ENCODE measurements around the gene GBP3. TPM values are rescaled to one million over a fixed set of nuclear protein-coding genes. Genes with fewer than 3 reads are reported as not detected.
"Not testable (repeated sequence)": the region's sequence is repeated elsewhere in the genome, so short reads cannot be mapped to it uniquely, and the experiment has no call there.

The GBP3 gene
- total RNA-seq, 1 donor from 2014 or later: 28.5 TPM

DNA sequence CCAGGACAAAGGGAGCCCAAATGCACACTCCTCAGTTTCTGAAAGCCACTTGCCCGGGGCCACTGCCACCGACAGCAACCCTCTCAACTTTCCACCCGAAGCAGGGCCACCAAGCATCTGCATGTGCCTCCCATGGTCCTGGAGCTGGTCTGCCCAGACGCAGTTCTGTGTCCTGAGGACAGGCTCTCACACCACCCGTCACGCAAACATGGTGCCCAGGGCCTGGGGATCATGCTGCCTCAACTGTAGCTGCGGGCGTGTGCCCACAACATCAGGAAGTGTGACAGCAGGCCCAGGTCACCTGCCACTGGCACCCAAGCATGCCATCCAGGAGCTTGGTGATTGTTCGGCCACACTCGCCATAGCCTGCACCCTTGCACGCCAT lies 28.0 kb upstream of the GBP3 start:
- intact Hi-C loops (cut with DNase I): no loop called here
- H3K36me3 ChIP-seq: peaks cover 35 to 40% of the 10 kb centered on the region in 2 donors
- H3K27me3 ChIP-seq: no peaks in the 10 kb centered on the region
- H3K9me3 ChIP-seq: no peaks in the 10 kb centered on the region
- no peak overlapping the region for H3K4me3 ChIP-seq
- no peak overlapping the region for H3K27ac ChIP-seq
- H3K4me1 ChIP-seq: no peaks in the 10 kb centered on the region
- TF ChIP-seq, protein P1, sequence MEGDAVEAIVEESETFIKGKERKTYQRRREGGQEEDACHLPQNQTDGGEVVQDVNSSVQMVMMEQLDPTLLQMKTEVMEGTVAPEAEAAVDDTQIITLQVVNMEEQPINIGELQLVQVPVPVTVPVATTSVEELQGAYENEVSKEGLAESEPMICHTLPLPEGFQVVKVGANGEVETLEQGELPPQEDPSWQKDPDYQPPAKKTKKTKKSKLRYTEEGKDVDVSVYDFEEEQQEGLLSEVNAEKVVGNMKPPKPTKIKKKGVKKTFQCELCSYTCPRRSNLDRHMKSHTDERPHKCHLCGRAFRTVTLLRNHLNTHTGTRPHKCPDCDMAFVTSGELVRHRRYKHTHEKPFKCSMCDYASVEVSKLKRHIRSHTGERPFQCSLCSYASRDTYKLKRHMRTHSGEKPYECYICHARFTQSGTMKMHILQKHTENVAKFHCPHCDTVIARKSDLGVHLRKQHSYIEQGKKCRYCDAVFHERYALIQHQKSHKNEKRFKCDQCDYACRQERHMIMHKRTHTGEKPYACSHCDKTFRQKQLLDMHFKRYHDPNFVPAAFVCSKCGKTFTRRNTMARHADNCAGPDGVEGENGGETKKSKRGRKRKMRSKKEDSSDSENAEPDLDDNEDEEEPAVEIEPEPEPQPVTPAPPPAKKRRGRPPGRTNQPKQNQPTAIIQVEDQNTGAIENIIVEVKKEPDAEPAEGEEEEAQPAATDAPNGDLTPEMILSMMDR (IDR thresholded peaks at IDR 0.05): no peak
- no peak for DNase-seq (ENCODE audit: low spot score in 2 of 2)

DNA sequence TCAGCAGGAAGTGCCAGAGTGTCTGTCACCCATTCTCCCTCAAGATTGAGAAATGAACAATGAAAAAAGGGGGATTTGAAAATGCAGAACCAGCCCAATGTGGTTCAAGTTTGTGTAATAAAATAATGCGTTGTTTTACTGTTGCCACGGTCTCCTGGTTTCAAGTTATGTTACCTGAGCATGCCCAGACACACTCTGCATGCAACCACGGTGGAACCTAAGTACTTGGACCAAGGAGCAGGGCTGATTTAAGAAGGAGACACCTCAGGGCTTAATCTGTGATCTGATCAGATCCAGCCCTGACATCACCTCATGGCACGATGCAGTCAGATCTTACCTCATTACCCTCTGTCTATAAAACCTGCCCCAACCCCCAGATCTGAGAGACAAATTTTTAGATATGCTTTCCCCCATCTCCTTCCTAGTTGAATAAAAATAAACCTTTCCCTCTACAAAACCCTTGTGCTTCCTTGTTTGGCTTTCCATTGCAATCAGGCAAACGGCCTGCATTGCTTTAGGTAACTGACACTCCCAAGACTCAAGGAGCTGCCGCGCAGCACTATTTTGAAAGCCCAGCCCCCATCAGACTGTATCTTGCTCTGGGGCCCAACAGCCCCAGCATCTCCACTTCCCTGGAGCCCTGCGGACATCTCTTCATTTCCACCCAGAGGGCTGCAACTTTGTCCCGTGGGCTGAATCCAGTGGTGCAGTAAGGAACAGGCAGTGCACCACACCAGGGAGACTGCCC lies 27.4 kb upstream of the GBP3 start:
- H3K9me3 ChIP-seq; DNase-seq (ENCODE audit: low spot score in 2 of 2); H3K27me3 ChIP-seq; H3K4me1 ChIP-seq; intact Hi-C loops (cut with DNase I); H3K4me3 ChIP-seq: not testable (repeated sequence)
- Histone ChIP-seq H3K27ac (peak overlapping the region in 1 of 2 donors; percentile 14), H3K36me3 (peaks cover 33 to 34% of the 10 kb centered on the region in 2 donors)

DNA sequence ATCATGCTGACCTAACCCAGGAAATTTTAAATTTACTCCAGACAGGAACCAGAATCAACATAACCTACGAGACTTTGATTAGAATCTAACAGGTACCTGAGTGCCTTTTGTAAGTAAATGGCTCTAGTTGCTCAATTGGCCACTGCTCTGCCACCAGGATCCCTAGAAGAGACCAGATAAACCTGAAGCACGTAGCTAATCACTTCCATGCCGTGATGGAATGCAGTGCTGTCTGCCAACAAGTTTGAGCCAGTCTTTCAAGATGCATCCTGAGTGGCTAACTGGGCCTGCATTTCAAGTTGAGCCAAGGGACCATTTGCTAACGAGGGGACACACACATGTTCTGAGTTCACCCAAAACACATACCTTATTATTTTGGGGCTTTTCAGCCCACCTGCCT lies 26.5 kb upstream of the GBP3 start:
- H3K27ac ChIP-seq: peak overlapping the region in 1 of 2 donors; percentile 75
- intact Hi-C loops (cut with DNase I); H3K4me1 ChIP-seq; H3K4me3 ChIP-seq; H3K9me3 ChIP-seq; H3K27me3 ChIP-seq; DNase-seq (ENCODE audit: low spot score in 2 of 2): not testable (repeated sequence)
- peaks cover 27 to 29% of the 10 kb centered on the region in 2 donors for H3K36me3 ChIP-seq

DNA sequence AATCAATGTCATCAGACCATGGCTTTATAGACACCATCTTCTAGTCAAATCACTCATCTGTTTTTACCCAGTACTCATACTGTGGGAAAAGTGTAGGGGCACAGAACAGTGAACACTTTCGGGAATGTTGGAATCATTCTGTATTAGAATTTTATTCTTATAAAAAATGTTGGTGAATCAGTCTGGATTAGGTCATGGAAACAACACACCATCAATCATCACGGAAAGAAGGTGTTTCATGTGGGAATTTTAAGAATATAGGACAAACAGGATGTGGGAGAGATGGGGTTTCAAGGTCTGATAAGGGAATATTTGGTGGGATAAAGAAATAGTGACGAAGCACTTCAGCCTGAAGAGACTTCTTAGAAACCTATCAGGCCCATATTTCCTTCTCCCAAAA lies 25.1 kb upstream of the GBP3 start:
- DNase-seq (ENCODE audit: low spot score in 2 of 2): no peak
- no peaks in the 10 kb centered on the region for H3K4me1 ChIP-seq
- H3K4me3 ChIP-seq: no peak overlapping the region
- H3K36me3 ChIP-seq: peaks cover 15 to 19% of the 10 kb centered on the region in 2 donors
- peak overlapping the region; percentile 62 to 75 for H3K27ac ChIP-seq
- no peaks in the 10 kb centered on the region for H3K9me3 ChIP-seq
- intact Hi-C loops (cut with DNase I): no loop called here
- H3K27me3 ChIP-seq: no peaks in the 10 kb centered on the region
- TF ChIP-seq, protein P1 (IDR thresholded peaks at IDR 0.05): no peak

DNA sequence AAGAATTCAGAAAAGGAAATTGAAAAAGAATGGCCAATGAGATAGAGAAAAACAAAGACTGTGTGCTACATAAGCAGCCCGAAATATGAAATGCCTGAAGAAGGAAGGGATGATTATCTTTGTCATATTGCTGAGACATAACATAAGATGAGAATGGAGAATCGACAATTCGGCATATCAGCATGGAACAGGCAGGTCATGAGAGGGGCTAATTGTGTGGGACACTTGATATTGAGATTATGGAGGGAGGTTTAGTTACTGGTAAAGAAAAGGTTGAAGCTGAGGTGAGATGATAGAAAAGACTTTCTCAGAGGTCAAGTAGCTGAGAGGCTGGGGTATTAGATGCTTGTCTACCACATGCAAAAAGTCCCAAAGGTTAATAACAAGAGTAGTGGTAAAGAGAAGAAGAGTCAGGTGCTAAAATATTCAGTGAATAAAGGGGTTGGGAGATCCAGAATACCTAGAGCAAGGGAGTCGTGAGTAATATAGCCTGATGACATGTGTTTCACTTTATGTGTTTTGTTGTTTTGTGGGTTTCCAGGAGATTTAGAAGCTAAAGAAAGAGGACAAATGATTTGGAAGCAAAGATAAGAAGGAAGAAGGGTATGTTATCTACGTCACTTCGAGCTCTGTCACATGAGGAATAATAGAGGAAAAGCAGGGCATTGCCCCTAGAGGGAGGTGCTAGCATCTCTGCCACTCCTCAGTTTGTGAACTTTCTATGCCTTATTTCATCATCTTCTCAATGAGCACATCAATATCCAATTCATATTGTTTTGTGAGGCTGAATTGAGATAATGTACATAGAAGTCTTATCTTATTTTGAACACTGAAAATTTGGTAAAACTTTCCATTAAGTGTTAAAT lies 23.9 kb upstream of the GBP3 start:
- DNase-seq (ENCODE audit: low spot score in 2 of 2); H3K4me3 ChIP-seq; intact Hi-C loops (cut with DNase I); H3K27me3 ChIP-seq; H3K4me1 ChIP-seq; H3K27ac ChIP-seq; H3K9me3 ChIP-seq: not testable (repeated sequence)
- H3K36me3 ChIP-seq: peaks cover 8 to 13% of the 10 kb centered on the region in 2 donors

- no peak for DNase-seq (ENCODE audit: low spot score in 2 of 2)
- Histone ChIP-seq H3K4me1 (no peaks in the 10 kb centered on the region), H3K36me3 (no peaks in the 10 kb centered on the region), H3K27ac (no peak overlapping the region), H3K27me3 (no peaks in the 10 kb centered on the region), H3K9me3 (no peaks in the 10 kb centered on the region), H3K4me3 (no peak overlapping the region)
- intact Hi-C loops (cut with DNase I): no loop called here
- TF ChIP-seq, protein P1 (IDR thresholded peaks at IDR 0.05): no peak
These were observed 22.5 kb upstream of the GBP3 start for GRCh38 chr1:89044970-89045721.
